SK-N-SH treated with all-trans-retinoic acid at 6 μM for 48 hours (cell line): Measurements from ENCODE around the gene PLXNA3.

Experiments used
- CREB5 ChIP-seq: fragments of 250-450 bp; sonication (Bioruptor Pico); IDR thresholded peaks from 2 replicates; pipeline ENCODE4 v1.5.1; 2020; ENCODE audit warnings: low read depth, mild to moderate bottlenecking, moderate library complexity
- CSDC2 ChIP-seq: fragments of 250-450 bp; sonication (Bioruptor Pico); IDR thresholded peaks from 2 replicates; pipeline ENCODE4 v1.5.0; 2020; ENCODE audit warnings: mild to moderate bottlenecking, moderate library complexity
- OSR1 ChIP-seq: fragments of 250-450 bp; sonication (Bioruptor Pico); IDR thresholded peaks from 2 replicates; pipeline ENCODE4 v1.8.0; 2022; ENCODE audit warnings: moderate library complexity, mild to moderate bottlenecking, inconsistent platforms
- PATZ1 ChIP-seq: fragments of 250-450 bp; sonication (Bioruptor Pico); IDR thresholded peaks from 2 replicates; pipeline ENCODE4 v1.8.0; 2020; ENCODE audit warnings: mild to moderate bottlenecking, moderate library complexity, borderline replicate concordance
- TOX ChIP-seq: fragments of 250-450 bp; sonication (Bioruptor Pico); IDR thresholded peaks from 2 replicates; pipeline ENCODE4 v1.8.0; 2021; ENCODE audit warnings: mild to moderate bottlenecking, moderate library complexity, borderline replicate concordance

- TF ChIP-seq PATZ1 (CRISPR knock-in tag) (no peak), OSR1 (CRISPR knock-in tag) (no peak), CREB5 (CRISPR knock-in tag) (no peak), CSDC2 (CRISPR knock-in tag) (no peak), TOX (CRISPR knock-in tag) (no peak)
Observed at GRCh38 chrX:154426916-154427770, 30.9 kb upstream of the PLXNA3 start.
